Mammary epithelial cell (primary cell): ENCODE results near the gene DLX1.

Experiments used
- EZH2 ChIP-seq: IDR thresholded peaks from 2 replicates; pipeline ENCODE4 v1.6.1; 2012; ENCODE audit warnings: low read length, inconsistent platforms, borderline replicate concordance
- TF ChIP-seq, protein P1 (sequence below), 2 donors: IDR thresholded peaks in 1 of 2; conservative IDR thresholded peaks in 1 of 2; 2 replicates each; pipeline ENCODE4 v1.5.1; 2011 to 2012; ENCODE audit warnings: inconsistent platforms in 2 of 2, low read length in 2 of 2, mild to moderate bottlenecking in 2 of 2, control low read depth in 1 of 2, low read depth in 1 of 2; ENCODE audit not compliant: insufficient read depth in 1 of 2; ENCODE audit errors: extremely low read depth in 1 of 2

DNA sequence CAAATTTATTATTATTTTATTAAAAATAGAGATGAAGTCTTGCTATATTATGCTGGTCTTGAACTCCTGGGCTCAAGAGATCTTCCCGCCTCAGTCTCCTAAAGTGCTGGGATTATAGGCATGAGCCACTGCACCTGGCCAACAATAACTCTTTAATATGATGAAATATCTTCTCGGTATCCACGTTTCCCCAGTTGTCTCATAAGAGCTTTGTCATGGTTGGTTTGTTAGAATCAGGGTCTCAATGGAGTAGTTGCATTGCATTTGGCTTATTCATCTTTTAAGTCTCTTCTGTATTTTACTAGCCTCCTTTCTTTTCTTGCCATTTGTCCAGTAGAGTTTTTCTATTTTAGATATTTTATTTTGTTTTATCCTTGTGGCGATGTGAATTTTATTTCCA is 50.1 kb downstream of the DLX1 start:
- TF ChIP-seq, protein P1, sequence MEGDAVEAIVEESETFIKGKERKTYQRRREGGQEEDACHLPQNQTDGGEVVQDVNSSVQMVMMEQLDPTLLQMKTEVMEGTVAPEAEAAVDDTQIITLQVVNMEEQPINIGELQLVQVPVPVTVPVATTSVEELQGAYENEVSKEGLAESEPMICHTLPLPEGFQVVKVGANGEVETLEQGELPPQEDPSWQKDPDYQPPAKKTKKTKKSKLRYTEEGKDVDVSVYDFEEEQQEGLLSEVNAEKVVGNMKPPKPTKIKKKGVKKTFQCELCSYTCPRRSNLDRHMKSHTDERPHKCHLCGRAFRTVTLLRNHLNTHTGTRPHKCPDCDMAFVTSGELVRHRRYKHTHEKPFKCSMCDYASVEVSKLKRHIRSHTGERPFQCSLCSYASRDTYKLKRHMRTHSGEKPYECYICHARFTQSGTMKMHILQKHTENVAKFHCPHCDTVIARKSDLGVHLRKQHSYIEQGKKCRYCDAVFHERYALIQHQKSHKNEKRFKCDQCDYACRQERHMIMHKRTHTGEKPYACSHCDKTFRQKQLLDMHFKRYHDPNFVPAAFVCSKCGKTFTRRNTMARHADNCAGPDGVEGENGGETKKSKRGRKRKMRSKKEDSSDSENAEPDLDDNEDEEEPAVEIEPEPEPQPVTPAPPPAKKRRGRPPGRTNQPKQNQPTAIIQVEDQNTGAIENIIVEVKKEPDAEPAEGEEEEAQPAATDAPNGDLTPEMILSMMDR (conservative IDR thresholded peaks at IDR 0.05 in 1 of 2, IDR thresholded peaks at IDR 0.05 in 1 of 2; ENCODE audit: extremely low read depth in 1 of 2, insufficient read depth in 1 of 2, low read depth in 1 of 2, low read length in 2 of 2), result no peak
- TF ChIP-seq EZH2, result no peak
